T follicular helper cell (primary cell): ENCODE results near the gene PRR11.
A peak's percentile ranks its signal among the peaks of the same experiment; 100 is the strongest.
"Not testable (repeated sequence)": the region's sequence is repeated elsewhere in the genome, so short reads cannot be mapped to it uniquely, and the experiment has no call there.

Experiments used
- DNase-seq: peaks from one replicate; pipeline ENCODE4 v3.0.0-alpha.2; 2020; ENCODE audit warnings: low read depth
- total RNA-seq, 2 experiments: gene quantifications; one replicate each; lab custom pipeline; 2026; lab: John Stamatoyannopoulos, UW

Gene PRR11
- 0.65 to 1.0 reads per million in 2 experiments for total RNA-seq

DNA sequence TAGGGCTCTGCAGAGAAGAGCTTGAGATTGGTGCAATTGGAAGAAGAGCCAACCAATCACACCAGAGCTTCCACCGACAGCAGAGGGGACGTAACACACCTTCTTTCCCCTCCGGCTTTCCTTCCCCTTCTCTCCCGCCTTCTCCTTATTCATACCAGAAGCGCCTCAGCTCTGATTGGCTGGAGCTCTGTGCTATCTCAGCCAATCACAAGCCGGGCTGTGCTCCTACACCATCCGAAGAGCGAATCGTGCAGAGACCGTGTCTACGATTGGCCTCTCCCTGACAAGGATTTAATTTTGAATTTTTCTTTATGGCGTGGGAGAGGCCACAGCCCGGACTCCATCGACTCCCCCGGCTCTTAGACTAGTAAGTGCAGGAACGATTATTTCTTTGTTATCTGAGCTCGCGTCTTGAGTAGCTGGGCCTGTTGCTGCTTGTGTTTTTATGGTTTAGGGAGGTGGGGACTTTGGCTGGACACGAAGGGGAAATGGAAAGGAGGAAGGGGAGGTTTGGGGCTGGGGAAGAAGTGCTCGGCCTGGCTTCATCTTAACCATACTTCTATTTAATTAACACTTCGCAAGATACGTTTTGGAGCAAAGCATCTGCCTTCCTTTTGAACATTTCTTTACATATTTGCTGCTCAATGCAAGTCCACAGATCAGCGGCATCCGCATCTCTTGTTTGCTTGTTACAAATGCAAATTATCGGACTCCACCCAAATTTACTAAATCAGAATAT, at the start of gene PRR11:
TSS of gene PRR11 (plus strand) at position 308 of the 739 bp plus-strand sequence. CDS start 14,007 bp downstream, outside the sequence.
- peak; percentile 92 for DNase-seq

DNA sequence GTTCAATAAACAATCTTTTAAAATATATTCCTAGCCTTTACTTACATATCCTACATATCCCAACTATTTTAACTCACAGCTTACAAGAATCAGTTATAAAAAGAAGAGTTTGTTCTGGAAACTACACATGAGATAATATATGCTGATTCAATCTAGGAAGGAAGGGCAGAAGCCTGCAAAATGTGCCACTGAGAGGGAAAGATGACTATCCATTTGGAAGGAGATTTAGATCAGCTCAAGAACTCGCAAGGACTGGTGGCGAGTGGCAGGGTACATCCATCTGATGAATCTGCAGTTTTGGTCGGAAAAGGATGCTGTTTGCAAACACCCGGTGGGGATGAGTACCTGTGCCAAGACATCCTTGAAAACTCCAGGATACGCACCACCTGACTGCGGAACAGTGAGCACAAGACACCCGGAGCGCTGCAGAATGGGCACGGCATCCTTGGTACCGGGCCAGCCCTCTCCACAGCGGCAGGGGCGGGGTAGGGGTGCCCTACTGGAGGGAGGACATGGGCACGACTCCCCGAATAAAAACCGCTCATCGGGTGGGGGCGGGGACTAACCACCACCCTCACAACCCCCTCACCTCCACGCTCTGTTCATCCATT, 49.6 kb upstream of the PRR11 start:
- peak; percentile 72 for DNase-seq

DNA sequence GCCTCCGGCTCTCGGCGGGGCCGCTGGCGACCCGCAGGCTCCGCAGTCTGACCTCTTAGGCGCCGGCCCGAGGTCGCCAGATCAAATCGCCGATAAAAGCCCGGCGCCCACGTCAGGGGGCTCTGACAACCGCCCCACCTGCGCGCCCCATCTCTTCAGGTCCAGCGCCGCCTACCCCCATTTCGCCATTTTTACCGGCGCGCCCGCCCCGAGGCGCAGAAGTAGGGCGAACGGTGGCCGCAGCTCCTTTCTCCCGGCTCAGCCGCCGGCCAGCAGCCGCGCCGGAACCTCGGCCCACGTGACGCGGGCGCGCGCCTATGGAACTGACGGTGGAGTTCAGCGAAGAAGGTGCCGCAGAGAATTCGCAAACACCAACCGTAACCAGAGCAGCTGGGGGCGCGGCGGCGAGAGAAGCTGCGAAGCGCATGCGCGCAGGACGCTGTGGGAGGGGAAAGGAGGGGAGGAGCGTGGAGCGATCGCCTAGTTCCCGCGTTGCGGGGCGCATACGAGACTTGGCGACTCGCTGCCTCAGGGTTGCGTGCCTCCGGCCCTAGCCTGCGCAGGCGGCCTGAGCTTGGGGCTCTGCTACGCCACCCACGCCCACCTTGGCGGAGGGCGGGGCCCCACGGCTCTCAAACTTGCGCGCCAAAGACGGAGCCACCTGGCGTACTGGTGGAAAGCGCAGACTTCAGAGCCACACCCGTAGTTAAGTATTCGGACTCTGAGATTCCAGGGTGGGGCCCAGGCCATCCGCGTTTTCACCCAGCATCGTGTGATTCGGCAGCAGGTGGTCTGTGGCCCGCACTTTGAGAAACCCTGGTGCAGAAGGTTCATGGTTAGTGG, 48.9 kb upstream of the PRR11 start, which contains the start of gene TRIM37:
TSS of gene TRIM37 (minus strand) at position 418 of the 843 bp plus-strand sequence. CDS start 419 bp downstream, outside the sequence.
- DNase-seq = peak; percentile 98

DNA sequence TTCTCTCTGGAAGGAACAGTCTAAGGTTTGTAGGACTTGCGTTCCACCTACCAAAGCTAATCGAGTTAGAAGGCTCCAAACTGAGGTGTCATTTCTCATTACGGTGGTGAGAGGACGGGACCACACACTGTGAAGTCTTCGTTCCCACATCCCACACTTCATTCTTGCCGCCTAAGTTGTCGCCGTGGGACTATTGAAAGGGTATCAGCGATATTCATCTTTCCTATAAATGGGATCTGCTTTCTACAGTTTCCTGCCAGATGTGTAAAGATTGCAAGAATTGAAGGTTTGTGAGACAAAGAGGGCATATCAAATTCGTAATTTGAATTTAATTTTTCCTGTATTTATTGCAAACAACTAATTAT, 48.3 kb upstream of the PRR11 start:
- no peak for DNase-seq

- no peak for DNase-seq
Measured at GRCh38 chr17:59108400-59109102, 47.0 kb upstream of the PRR11 start.

DNA sequence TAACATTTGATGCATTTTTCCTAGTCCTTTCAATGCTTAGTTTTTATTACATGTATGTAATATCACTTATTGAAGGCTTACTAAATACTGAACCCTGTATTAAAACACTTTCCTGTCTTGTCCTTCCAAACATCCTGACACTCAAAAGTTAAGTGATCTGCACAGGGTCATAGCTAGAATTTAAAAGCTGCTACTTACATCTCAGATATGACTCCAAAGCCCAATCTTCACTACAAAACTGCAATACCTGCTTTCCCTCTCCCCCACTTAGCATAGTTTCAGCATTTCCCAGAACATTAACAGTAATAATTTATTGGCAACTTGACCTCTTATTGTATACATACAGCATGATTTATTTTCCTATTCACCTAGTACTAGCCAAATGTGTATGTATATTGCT, 44.6 kb upstream of the PRR11 start:
- no peak for DNase-seq

DNA sequence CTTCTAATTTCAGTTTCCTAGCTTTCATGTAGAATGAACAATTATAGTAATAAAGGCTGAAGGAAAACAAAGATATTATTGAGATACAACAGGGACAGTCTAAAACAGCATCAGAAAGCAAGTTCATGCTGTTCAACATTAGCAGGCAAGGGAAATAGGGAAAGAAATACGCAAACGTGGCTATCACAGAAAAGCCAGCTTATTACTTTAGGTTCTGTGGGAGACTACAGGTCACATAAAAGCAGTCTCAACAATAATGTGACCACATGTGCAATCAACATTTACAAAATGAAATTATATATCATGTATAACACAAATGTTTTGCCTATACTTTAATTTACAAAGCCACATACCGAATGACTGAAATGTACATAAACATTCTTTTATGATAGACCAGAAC, 44.0 kb upstream of the PRR11 start:
- DNase-seq = no peak

GRCh38 chr17:59115474-59115873, 40.1 kb upstream of the PRR11 start:
- DNase-seq = no peak

DNA sequence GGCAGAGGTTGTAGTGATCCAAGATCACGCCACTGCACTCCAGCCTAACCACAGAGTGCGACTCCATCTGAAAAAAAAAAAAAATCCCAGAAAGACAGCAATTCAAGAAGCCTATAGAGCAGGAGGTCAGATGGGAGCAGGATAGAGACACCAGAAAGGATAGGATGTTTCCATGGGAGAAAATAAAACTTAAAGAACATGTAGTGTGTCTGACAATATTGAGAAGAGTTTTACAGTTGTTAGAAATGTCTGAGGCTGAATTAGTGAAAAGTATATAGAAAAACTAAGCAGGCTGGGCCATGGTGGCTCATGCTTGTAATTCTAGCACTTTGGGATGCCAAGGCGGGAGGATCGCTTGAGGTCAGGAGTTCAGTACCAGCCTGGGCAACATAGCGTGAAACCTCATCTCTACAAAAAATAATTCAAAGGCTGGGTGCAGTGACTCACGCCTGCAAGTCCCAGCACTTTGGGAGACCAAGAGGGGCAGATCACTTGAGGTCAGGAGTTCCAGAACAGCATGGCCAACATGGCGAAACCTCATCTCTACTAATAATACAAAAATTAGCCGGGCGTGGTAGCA, 33.6 kb upstream of the PRR11 start:
- no peak for DNase-seq

- DNase-seq = no peak
Measured at GRCh38 chr17:59124665-59125064, 30.9 kb upstream of the PRR11 start.

DNA sequence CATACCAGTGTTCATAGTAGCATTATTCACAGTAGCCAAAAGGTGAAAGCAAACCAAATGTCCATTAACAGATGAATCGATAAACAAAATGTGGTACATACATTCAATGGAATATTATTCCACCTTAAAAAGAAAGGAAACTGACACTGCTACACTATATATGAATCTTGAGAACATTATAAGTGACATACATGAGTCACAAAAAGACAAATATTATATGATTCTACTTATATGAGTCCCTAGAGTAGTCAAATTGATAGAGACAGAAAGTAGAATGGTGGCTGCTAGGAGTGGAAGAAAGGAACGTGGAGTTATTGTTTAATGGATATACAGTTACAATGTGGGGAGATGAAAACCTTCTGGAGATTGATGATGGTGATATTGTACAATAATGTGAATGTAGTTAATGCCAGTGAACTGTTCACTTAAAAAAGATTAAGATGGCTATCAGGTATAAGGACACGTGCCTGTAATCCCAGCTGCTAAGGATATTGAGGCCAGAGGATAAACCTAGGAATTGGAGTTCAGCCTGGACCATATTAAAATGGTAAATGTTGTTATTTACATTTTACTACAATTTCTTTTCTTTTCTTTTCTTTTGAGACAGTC, 28.6 kb upstream of the PRR11 start:
- DNase-seq = no peak

DNA sequence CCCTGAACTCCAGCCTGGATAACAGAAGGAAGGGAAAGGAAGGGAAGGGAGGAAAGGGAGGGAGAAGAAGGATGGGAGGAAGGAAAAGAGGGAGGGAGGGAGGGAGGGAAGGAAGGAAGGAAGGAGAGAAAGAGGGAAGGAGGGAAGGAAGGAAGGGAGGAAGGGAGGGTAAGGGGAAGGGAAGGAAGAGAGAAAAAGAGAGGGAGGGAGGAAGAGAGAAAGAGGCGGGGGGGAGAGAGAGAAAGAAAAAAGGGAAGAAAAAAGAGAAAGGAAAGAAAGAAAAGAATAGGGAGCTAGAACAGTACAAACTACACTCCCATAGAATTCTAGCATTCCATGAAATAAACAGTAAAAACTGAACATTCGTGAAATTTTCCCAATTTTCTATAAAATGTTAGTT, 25.7 kb upstream of the PRR11 start:
- DNase-seq = no peak

- no peak for DNase-seq
Measured at GRCh38 chr17:59131131-59131530, 24.4 kb upstream of the PRR11 start.

GRCh38 chr17:59138339-59138738, 17.2 kb upstream of the PRR11 start:
- not testable (repeated sequence) for DNase-seq

DNA sequence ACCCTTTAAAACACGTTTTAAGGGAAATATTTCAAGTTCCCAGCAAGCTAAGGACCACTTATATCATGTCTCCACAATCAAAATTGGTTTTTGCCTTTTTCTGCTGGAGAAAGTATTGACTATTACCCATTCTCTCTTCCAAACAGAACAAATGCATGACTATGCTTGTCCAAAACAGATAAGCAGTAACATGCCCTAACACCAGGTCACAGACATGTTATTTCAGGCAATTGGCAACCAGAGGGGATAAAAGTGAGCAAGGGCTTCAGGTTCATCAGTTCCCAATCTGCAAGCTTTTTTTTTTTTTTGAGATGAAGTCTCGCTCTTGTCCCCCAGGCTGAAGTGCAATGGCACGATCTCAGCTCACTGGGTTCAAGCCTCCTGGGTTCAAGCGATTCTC, 15.6 kb upstream of the PRR11 start:
- no peak for DNase-seq

GRCh38 chr17:59141860-59142259, 13.7 kb upstream of the PRR11 start:
- DNase-seq = no peak

DNA sequence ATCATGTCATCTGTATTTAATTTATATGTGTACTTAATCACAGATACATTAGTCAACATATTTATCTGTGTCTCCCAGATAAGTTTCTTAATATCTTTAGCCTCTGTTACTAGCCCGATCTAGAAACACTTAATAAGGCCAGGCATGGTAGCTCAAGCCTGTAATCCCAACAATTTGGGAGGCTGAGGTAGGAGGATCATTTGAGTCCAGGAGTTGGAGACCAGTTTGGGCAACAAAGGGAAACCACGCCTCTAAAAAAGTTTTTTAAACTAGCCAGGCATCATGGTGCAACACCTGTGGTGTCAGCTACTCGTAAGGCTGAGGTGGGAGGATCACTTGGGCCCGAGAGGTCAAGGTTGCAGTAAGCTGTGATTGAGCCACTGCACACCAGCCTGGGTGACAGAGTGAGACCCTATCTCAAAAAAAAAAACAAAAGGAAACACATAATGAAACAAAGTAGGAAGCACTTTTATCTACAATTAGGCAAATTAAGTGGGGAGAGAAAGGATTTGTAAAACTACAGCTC, 9.9 kb upstream of the PRR11 start:
- DNase-seq = no peak

GRCh38 chr17:59149051-59149450, 6.5 kb upstream of the PRR11 start:
- DNase-seq = no peak

GRCh38 chr17:59149841-59150511, 5.6 kb upstream of the PRR11 start:
- DNase-seq = no peak

DNA sequence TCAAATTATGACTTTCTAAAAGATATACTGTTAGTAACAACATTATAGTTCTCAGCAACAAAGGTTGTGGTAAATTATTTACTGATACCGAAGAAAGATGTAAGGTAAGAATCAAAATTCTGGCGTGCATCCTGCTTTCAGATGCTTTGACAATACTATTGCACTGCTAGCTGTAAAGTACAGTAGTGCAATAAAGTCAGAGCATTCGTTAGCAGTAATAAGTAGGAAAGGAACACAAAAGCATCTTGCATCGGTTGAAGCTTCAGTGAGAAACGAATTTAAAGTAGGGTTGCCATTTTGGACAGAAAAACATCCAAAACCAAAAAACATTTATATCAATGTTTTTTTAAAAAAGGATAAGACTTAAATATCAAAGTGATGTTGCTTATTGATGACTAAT, 4.5 kb upstream of the PRR11 start:
- no peak for DNase-seq
